ENCODE data around the gene ADORA1.

ADORA1 gene

DNA sequence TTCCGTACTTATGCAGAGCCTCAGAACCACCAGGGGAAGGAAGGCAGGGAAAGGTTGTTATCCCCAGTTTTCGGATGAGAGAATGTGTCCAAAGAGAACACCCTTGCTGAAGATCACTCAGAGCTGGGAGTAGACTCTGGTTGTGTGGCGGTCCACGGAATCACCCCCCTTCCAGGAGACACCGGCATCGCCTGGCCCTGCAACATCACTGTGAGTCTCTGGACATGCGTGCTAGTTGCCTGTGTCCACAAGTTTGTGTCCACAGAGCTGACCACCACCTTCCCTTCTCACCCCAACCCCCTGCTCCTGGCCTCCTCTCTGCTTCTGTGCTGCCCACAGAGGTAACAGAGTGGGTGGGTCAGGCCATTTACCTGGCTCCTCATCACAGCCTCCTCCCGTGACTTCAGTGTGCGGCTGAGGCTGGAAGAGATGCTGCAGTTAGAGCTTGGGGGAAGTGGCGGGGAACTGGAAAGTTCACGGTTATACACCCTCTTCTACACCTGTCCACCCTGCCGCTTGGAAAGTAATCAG is 40.8 kb downstream of the ADORA1 start:
- no peak overlapping the region for H3K4me3 ChIP-seq (ENCODE audit: low read depth, low read length)
- DNase-seq (ENCODE audit: low read depth), result no peak
- no peak for TF ChIP-seq CTCF (IDR thresholded peaks at IDR 0.05; ENCODE audit: control insufficient read depth, extremely low read depth, insufficient read depth)

- TF ChIP-seq CTCF (IDR thresholded peaks at IDR 0.05; ENCODE audit: control insufficient read depth, extremely low read depth, insufficient read depth), result no peak
- H3K4me3 ChIP-seq (ENCODE audit: low read depth, low read length), result no peak overlapping the region
- no peak for DNase-seq (ENCODE audit: low read depth)
Observed at GRCh38 chr1:203168991-203169390, 41.5 kb downstream of the ADORA1 start.

GRCh38 chr1:203169770-203170520 is 42.4 kb downstream of the ADORA1 start:
- no peak for TF ChIP-seq CTCF (IDR thresholded peaks at IDR 0.05; ENCODE audit: control insufficient read depth, extremely low read depth, insufficient read depth)
- H3K4me3 ChIP-seq (ENCODE audit: low read depth, low read length), result no peak overlapping the region
- DNase-seq (ENCODE audit: low read depth), result no peak

DNA sequence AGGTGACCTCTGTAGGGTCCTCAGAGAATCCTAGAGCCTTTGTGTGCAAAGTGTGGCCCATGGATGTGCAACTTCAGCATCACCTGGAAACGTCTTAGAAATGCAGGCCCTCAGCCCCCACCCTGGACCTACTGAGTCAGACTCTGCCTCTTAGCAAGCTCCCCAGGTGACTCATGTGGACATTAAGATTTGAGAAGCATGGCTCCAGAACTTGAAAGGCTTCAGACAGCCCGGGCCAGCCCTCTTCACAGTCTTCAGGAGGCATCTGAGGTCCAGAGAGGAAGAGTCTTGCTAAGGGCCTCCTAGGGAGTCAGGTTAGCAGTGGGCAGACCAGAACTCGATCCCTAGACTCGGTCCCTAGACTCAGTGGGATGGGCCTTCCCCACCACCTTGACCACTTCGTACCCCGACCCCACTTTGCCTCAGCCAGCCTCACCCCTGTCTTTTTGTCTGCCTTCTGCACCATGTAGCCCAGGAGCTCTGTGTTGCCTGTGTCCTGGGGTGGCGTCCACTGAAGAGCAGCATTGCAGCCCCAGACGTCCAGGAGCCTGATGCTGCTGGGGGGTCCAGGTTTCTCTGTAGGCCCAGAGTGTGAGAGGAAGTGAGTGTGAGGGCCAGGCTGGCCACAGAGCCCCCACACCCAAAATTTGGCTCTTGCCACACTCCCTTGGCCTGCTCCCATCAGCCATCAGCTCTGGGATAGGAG is 43.3 kb downstream of the ADORA1 start:
- no peak for DNase-seq (ENCODE audit: low read depth)
- H3K4me3 ChIP-seq (ENCODE audit: low read depth, low read length), result no peak overlapping the region
- no peak for TF ChIP-seq CTCF (IDR thresholded peaks at IDR 0.05; ENCODE audit: control insufficient read depth, extremely low read depth, insufficient read depth)

- H3K4me3 ChIP-seq (ENCODE audit: low read depth, low read length), result no peak overlapping the region
- DNase-seq (ENCODE audit: low read depth), result no peak
- TF ChIP-seq CTCF (IDR thresholded peaks at IDR 0.05; ENCODE audit: control insufficient read depth, extremely low read depth, insufficient read depth), result no peak
Observed at GRCh38 chr1:203171341-203172183, 44.0 kb downstream of the ADORA1 start.

DNA sequence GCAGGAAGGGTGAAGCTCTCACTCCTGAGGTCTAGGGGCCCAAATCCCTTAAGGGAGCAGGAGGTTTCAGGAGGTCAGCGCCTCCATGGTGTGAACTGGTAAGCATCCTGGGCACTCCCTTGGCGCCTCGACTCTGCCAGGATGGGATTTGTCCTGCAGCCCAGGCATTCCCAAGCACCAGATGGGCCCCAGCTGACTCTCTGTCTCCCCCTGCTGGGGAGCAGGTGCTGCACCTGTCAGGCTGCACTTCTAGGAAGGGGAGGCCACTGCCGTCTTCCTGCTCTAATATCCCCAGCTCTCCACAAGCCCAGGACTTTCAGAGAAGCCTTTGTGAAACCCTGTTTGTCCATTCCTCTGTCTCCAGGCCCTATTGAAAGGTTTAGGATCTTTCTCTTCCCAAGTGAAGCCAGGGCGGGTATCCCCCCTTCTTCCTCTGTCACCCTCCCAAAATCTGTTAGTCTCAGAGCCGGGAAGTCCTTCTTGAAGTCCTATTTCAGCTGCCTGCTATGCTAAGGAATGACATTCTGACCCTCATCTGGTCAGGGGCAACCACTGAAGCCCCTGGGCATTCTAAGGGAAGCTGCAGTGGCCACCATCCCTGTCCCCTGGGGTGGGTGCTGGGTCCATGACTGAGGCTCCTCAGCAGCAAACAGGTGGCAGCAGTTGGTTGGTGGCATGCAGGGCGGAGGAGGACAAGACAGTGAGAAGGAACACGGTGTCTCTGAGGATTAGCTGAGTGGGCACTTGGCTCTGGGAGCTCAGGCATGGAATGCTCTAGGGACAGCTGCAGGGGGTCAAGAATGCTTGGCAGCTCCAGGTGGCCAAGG is 44.9 kb downstream of the ADORA1 start:
- DNase-seq (ENCODE audit: low read depth), result peak; percentile 25
- no peak overlapping the region for H3K4me3 ChIP-seq (ENCODE audit: low read depth, low read length)
- peak; percentile 95 for TF ChIP-seq CTCF (IDR thresholded peaks at IDR 0.05; ENCODE audit: control insufficient read depth, extremely low read depth, insufficient read depth)
